ENCODE results near the gene SLC6A2. TPM values are rescaled to one million over a fixed set of nuclear protein-coding genes. Genes with fewer than 3 reads are reported as not detected.

SLC6A2 gene
- total RNA-seq, 1 donor from 2014 or later = not detected

DNA sequence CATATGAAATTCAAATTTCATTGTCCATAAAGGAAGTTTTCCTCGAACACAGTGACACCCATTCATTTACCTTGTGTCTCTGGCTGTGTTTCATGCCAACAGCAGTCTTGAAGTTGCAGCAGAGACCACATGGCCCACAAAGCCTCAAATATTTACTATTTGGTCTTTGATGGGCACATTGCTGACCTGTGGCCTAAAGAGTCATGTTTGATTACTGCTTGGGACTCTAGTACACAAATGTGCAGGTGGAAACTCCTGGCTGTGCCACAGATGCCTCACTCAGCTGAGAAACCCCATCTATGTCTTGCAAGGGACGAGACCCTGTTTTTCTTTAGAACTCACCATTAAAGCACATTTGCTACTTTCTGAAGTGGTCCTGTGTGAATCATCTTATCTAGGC lies 76.7 kb downstream of the SLC6A2 start:
- DNase-seq (ENCODE audit: extremely low spot score, unreplicated experiment) = peak; percentile 11
- Mint-ChIP-seq H3K4me3 (ENCODE audit: unreplicated experiment) (no peak overlapping the region), H3K9me3 (ENCODE audit: unreplicated experiment) (no peaks in the 10 kb centered on the region), H3K4me1 (ENCODE audit: unreplicated experiment) (no peaks in the 10 kb centered on the region), H3K27ac (ENCODE audit: unreplicated experiment) (no peak overlapping the region), H3K27me3 (ENCODE audit: unreplicated experiment) (no peaks in the 10 kb centered on the region), H3K36me3 (ENCODE audit: unreplicated experiment) (no peaks in the 10 kb centered on the region)
- TF ChIP-seq, protein P1, sequence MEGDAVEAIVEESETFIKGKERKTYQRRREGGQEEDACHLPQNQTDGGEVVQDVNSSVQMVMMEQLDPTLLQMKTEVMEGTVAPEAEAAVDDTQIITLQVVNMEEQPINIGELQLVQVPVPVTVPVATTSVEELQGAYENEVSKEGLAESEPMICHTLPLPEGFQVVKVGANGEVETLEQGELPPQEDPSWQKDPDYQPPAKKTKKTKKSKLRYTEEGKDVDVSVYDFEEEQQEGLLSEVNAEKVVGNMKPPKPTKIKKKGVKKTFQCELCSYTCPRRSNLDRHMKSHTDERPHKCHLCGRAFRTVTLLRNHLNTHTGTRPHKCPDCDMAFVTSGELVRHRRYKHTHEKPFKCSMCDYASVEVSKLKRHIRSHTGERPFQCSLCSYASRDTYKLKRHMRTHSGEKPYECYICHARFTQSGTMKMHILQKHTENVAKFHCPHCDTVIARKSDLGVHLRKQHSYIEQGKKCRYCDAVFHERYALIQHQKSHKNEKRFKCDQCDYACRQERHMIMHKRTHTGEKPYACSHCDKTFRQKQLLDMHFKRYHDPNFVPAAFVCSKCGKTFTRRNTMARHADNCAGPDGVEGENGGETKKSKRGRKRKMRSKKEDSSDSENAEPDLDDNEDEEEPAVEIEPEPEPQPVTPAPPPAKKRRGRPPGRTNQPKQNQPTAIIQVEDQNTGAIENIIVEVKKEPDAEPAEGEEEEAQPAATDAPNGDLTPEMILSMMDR (IDR thresholded peaks at IDR 0.05) = no peak

DNA sequence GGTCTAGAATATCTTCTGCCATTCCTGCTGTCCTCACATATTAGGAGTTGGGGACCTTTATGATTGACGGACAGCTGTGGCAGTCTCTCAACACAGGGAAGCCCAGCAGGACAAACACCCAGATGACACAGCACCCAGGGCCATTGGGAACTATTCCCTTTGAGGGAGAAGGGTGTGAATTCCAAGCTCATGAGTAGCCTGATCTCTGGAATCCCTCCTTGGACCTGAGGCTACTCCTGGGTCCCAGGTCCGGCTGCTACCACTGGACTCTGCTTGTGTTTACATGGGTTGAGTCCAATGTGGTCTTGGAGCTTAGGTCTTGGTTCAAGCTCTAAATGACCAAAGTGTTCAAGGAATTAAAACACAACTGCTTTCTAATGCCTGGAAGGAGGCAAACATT lies 78.9 kb downstream of the SLC6A2 start:
- TF ChIP-seq, protein P1 (IDR thresholded peaks at IDR 0.05) = no peak
- Mint-ChIP-seq H3K27me3 (ENCODE audit: unreplicated experiment) (no peaks in the 10 kb centered on the region), H3K27ac (ENCODE audit: unreplicated experiment) (no peak overlapping the region), H3K4me3 (ENCODE audit: unreplicated experiment) (no peak overlapping the region), H3K9me3 (ENCODE audit: unreplicated experiment) (no peaks in the 10 kb centered on the region), H3K4me1 (ENCODE audit: unreplicated experiment) (no peaks in the 10 kb centered on the region), H3K36me3 (ENCODE audit: unreplicated experiment) (no peaks in the 10 kb centered on the region)
- DNase-seq (ENCODE audit: extremely low spot score, unreplicated experiment) = peak; percentile 51

DNA sequence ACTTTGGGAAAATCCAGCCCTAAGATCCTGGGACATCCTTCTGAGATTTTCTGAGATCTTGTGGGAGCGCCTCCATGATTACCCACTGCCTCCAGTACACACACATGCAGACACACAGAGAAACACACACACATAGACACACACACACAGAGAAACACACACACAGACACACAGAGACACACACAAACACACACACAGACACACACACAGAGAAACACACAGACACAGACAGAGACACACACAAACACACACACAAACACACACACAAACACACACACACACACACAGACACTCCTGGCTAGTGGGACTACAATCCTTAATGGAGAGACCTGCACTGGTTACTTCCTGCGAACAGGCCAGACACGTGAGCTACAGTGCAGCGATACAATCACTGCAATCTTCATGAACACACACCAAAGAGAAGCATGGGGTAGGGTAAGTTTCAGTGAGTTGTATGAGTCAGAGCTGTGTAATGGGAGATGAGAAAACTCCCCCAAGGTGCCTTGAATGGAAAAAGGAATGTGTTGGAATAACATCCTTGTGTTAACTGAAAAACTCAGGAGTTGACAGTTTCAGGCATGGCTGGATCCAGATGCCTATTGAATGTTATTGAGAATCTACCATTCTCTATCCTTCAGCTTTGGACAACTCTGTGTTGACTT lies 79.5 kb downstream of the SLC6A2 start:
- TF ChIP-seq, protein P1 (IDR thresholded peaks at IDR 0.05) = no peak
- H3K4me3 Mint-ChIP-seq (ENCODE audit: unreplicated experiment) = no peak overlapping the region
- H3K36me3 Mint-ChIP-seq (ENCODE audit: unreplicated experiment) = no peaks in the 10 kb centered on the region
- no peaks in the 10 kb centered on the region for H3K27me3 Mint-ChIP-seq (ENCODE audit: unreplicated experiment)
- DNase-seq (ENCODE audit: extremely low spot score, unreplicated experiment) = peak; percentile 38
- H3K27ac Mint-ChIP-seq (ENCODE audit: unreplicated experiment) = no peak overlapping the region
- H3K4me1 Mint-ChIP-seq (ENCODE audit: unreplicated experiment) = no peaks in the 10 kb centered on the region
- no peaks in the 10 kb centered on the region for H3K9me3 Mint-ChIP-seq (ENCODE audit: unreplicated experiment)

DNA sequence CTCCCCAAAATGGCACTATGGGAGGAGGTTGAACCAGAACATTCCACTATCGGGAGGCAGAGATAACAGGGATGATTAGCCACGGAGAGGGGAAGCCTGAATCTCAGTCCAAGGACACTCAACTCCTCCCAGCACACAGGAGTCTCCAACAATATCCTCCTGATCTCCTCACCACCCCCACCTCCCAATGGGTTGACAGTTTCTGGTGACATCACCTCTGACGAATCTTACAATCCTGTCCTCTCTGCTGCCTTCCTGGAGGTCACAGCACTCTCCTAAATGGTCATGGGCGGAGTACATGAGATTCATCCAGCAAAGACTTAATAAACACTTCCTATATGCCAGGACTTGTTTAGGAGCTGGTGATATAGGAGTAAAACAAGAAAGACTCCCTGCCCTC lies 80.9 kb downstream of the SLC6A2 start:
- TF ChIP-seq, protein P1 (IDR thresholded peaks at IDR 0.05) = no peak
- Mint-ChIP-seq H3K36me3 (ENCODE audit: unreplicated experiment) (no peaks in the 10 kb centered on the region), H3K4me3 (ENCODE audit: unreplicated experiment) (no peak overlapping the region), H3K4me1 (ENCODE audit: unreplicated experiment) (no peaks in the 10 kb centered on the region), H3K9me3 (ENCODE audit: unreplicated experiment) (no peaks in the 10 kb centered on the region), H3K27me3 (ENCODE audit: unreplicated experiment) (no peaks in the 10 kb centered on the region), H3K27ac (ENCODE audit: unreplicated experiment) (no peak overlapping the region)
- DNase-seq (ENCODE audit: extremely low spot score, unreplicated experiment) = peak; percentile 65

DNA sequence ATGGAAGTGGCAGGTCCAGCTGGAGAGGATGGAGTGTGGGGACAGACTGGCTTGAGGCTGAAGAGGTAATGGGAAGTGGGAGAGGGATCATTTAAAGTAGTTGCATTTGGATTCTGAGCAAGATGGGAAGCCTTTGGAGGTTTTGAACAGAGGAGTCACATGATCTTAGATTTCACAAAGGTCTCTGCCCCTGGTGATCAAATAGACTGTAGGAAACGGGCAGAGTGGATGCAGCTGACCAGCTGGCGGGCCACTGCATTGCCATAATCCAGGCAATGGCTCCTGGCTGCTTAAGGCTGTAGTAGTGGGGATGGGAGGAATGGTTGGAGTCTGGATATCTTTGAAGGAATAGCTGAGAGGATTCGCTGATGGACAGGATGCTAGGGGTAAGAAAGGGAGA lies 81.5 kb downstream of the SLC6A2 start:
- Mint-ChIP-seq H3K27me3 (ENCODE audit: unreplicated experiment) (no peaks in the 10 kb centered on the region), H3K9me3 (ENCODE audit: unreplicated experiment) (no peaks in the 10 kb centered on the region), H3K4me1 (ENCODE audit: unreplicated experiment) (no peaks in the 10 kb centered on the region), H3K4me3 (ENCODE audit: unreplicated experiment) (no peak overlapping the region), H3K27ac (ENCODE audit: unreplicated experiment) (no peak overlapping the region), H3K36me3 (ENCODE audit: unreplicated experiment) (no peaks in the 10 kb centered on the region)
- TF ChIP-seq, protein P1 (IDR thresholded peaks at IDR 0.05) = no peak
- peak; percentile 46 for DNase-seq (ENCODE audit: extremely low spot score, unreplicated experiment)
